ENCODE measurements around the gene S100A8. TPM values are rescaled to one million over a fixed set of nuclear protein-coding genes. Genes with fewer than 3 reads are reported as not detected.

Gene S100A8
- total RNA-seq, 1 experiment from 2014 or later, result not detected

GRCh38 chr1:153357853-153358690 is 32.8 kb downstream of the S100A8 start, which contains the start of gene S100A9:
Gene S100A9 (plus strand): TSS chr1:153357854. CDS start chr1:153358284, 430 bp downstream.
- Histone ChIP-seq H3K9me3 (ENCODE audit: low read depth, low read length, poor library complexity, severe bottlenecking) (no peaks in the 10 kb centered on the region), H3K27ac (ENCODE audit: low read depth, low read length, poor library complexity, severe bottlenecking) (no peak within 1 kb of the TSS), H3K36me3 (ENCODE audit: insufficient read depth, low read length, poor library complexity, severe bottlenecking) (no peaks in the 10 kb centered on the region), H3K4me1 (ENCODE audit: insufficient read depth, low read length, poor library complexity, severe bottlenecking) (no peaks in the 10 kb centered on the region), H3K4me3 (ENCODE audit: low read depth, low read length, poor library complexity, severe bottlenecking) (no peak within 1 kb of the TSS), H3K27me3 (replicated peaks; ENCODE audit: insufficient read depth, low read depth, low read length, poor library complexity) (peaks cover 13% of the 10 kb centered on the region)
- POLR2A ChIA-PET (ENCODE audit: low non-redundant PET), result interaction anchor here (0.5 kb wide), 1 partner anchor 876 kb away, joined by 3 read pairs; no protein-coding TSS in a partner anchor
- intact Hi-C loops (cut with micrococcal nuclease; ENCODE audit: unreplicated experiment), result no loop called here
- TF ChIP-seq EZH2 (IDR thresholded peaks at IDR 0.05; ENCODE audit: borderline replicate concordance, low read depth, low read length, poor library complexity, severe bottlenecking), result no peak
- TF ChIP-seq, protein P1, sequence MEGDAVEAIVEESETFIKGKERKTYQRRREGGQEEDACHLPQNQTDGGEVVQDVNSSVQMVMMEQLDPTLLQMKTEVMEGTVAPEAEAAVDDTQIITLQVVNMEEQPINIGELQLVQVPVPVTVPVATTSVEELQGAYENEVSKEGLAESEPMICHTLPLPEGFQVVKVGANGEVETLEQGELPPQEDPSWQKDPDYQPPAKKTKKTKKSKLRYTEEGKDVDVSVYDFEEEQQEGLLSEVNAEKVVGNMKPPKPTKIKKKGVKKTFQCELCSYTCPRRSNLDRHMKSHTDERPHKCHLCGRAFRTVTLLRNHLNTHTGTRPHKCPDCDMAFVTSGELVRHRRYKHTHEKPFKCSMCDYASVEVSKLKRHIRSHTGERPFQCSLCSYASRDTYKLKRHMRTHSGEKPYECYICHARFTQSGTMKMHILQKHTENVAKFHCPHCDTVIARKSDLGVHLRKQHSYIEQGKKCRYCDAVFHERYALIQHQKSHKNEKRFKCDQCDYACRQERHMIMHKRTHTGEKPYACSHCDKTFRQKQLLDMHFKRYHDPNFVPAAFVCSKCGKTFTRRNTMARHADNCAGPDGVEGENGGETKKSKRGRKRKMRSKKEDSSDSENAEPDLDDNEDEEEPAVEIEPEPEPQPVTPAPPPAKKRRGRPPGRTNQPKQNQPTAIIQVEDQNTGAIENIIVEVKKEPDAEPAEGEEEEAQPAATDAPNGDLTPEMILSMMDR (conservative IDR thresholded peaks at IDR 0.05; ENCODE audit: low read depth, low read length), result no peak
- CTCF ChIA-PET, result no interaction called here
- no TSS peak for BruUV-seq (replicated peaks)
- DNase-seq (ENCODE audit: low spot score), result no peak

DNA sequence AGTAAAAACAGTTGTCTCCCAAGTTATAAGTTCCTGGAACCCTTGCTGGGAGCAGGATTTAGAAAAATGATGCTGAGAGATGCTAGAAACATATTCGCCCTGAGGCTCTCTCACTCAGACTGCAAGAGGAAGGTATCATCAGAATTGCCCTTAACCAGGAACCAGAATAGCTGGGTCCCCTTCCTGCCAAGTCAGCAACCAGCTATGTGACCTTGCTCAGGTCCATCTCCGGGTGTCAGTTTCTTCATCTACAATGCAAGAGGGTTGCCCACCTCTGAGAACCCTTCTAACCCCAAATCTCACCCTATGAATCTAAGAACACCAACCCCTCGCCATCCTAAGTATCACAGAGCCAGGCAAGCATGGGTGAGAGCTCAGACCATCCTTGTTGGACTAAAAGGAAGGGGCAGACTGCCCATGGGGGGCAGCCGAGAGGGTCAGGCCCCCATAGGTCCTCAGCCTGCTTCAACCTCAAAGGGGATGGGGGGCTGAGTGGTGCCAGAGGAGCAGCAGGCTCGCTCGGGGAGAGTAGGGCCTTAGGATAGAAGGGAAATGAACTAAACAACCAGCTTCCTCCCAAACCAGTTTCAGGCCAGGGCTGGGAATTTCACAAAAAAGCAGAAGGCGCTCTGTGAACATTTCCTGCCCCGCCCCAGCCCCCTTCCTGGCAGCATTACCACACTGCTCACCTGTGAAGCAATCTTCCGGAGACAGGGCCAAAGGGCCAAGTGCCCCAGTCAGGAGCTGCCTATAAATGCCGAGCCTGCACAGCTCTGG is 33.6 kb downstream of the S100A8 start:
- TF ChIP-seq, protein P1 (conservative IDR thresholded peaks at IDR 0.05; ENCODE audit: low read depth, low read length), result no peak

DNA sequence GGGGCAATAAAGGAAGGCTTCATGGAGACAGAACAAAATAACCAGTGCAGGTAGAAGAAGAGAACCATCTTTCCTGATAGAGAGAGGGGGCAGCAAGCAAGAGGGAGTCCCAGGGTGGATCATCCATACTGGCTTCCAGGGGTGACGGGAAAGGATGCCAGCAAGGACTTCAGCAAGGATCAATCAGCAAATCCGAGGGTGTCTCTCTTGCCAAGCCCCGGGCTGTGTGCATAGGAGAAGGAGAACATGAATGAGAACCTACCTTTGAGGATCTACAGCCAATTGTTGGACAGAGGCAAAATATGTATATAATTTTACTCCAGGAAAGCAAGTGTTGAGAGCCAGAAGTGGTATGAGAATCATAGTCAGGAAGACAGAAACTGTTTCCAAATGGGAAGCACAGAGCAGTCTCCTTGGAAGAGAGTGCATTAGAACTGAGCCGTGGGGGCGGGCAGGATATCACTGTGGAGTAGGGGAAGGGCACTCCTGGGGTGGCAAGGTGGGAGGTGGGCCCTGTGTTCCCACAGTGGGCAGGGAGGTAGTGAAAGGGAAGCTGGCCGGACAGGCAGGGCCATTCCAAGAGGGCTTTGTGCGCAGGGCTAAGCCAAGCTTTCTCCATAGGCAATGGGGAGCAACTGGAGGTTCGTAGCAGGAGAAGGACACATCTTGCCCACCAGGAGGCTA is 34.3 kb downstream of the S100A8 start:
- no peak overlapping the region for H3K27ac ChIP-seq (ENCODE audit: low read depth, low read length, poor library complexity, severe bottlenecking)
- H3K27me3 ChIP-seq (replicated peaks; ENCODE audit: insufficient read depth, low read depth, low read length, poor library complexity), result peaks cover 19% of the 10 kb centered on the region
- H3K9me3 ChIP-seq (ENCODE audit: low read depth, low read length, poor library complexity, severe bottlenecking), result no peaks in the 10 kb centered on the region
- ChIA-PET POLR2A (ENCODE audit: low non-redundant PET) (no interaction called here), CTCF (interaction anchor here (3.6 kb wide), 1 partner anchor 138 kb away, joined by 20 read pairs; no protein-coding TSS in a partner anchor)
- no peaks in the 10 kb centered on the region for H3K4me1 ChIP-seq (ENCODE audit: insufficient read depth, low read length, poor library complexity, severe bottlenecking)
- no peak for DNase-seq (ENCODE audit: low spot score)
- H3K4me3 ChIP-seq (ENCODE audit: low read depth, low read length, poor library complexity, severe bottlenecking), result no peak overlapping the region
- intact Hi-C loops (cut with micrococcal nuclease; ENCODE audit: unreplicated experiment), result no loop called here
- no peak for TF ChIP-seq EZH2 (IDR thresholded peaks at IDR 0.05; ENCODE audit: borderline replicate concordance, low read depth, low read length, poor library complexity, severe bottlenecking)
- TF ChIP-seq, protein P1 (conservative IDR thresholded peaks at IDR 0.05; ENCODE audit: low read depth, low read length), result no peak
- BruUV-seq (replicated peaks), result no TSS peak
- H3K36me3 ChIP-seq (ENCODE audit: insufficient read depth, low read length, poor library complexity, severe bottlenecking), result no peaks in the 10 kb centered on the region

More for the DNA sequence above, 33.6 kb downstream of the S100A8 start:
- Histone ChIP-seq H3K9me3 (ENCODE audit: low read depth, low read length, poor library complexity, severe bottlenecking) (no peaks in the 10 kb centered on the region), H3K36me3 (ENCODE audit: insufficient read depth, low read length, poor library complexity, severe bottlenecking) (no peaks in the 10 kb centered on the region), H3K27ac (ENCODE audit: low read depth, low read length, poor library complexity, severe bottlenecking) (no peak overlapping the region), H3K4me1 (ENCODE audit: insufficient read depth, low read length, poor library complexity, severe bottlenecking) (no peaks in the 10 kb centered on the region), H3K27me3 (replicated peaks; ENCODE audit: insufficient read depth, low read depth, low read length, poor library complexity) (peaks cover 13% of the 10 kb centered on the region), H3K4me3 (ENCODE audit: low read depth, low read length, poor library complexity, severe bottlenecking) (no peak overlapping the region)
- CTCF ChIA-PET, result no interaction called here
- intact Hi-C loops (cut with micrococcal nuclease; ENCODE audit: unreplicated experiment), result no loop called here
- DNase-seq (ENCODE audit: low spot score), result no peak
- POLR2A ChIA-PET (ENCODE audit: low non-redundant PET), result no interaction called here
- no TSS peak for BruUV-seq (replicated peaks)
